HCT116 (cell line): ENCODE results near the gene CSNK1G1. TPM values are rescaled to one million over a fixed set of nuclear protein-coding genes. Genes with fewer than 3 reads are reported as not detected.

Experiments
- ATAC-seq: fragments of 200-7000 bp; cut with Tn5 transposase; 2 replicates; pipeline ENCODE4 v1.9.1; 2020; ENCODE audit warnings: mild to moderate bottlenecking, moderate library complexity
- BruUV-seq: library from RNA; stranded (reverse); fragments of 400-500 nt; replicated peaks from 2 replicates; lab custom pipeline; 2021; lab: Mats Ljungman, UMichigan
- CTCF ChIA-PET: fragments of 300-600 bp; sonication (Branson Sonifier 250); formaldehyde crosslinking; loops from one replicate; lab custom pipeline; 2021; ENCODE audit warnings: antibody characterized with exemption; lab: Charles Lee
- POLR2A ChIA-PET: fragments of 300-600, 350-600 bp; sonication (Branson Sonifier 250); formaldehyde crosslinking; loops from one replicate; lab custom pipeline; 2021; ENCODE audit warnings: antibody characterized with exemption; lab: Charles Lee
- RAD21 ChIA-PET, 2 experiments: fragments of 300-600 bp; sonication (Branson Sonifier 250); formaldehyde crosslinking; loops; one replicate each; lab custom pipeline; 2023; ENCODE audit warnings: low total read pairs in 2 of 2; ENCODE audit not compliant: uncharacterized antibody in 2 of 2, unreplicated experiment in 2 of 2, low non-redundant PET in 1 of 2; lab: Charles Lee
- DNase-seq: peaks from one replicate; pipeline ENCODE4 v3.0.0-alpha.2; 2010; ENCODE audit warnings: low read depth, low spot score
- H2AFZ ChIP-seq: fragments of 200-600 bp; shearing (Covaris generic), sonication (generic); 2 replicates; pipeline ENCODE4 v1.6.1; 2017; ENCODE audit warnings: low read depth, mixed run types, mixed read lengths, antibody characterized with exemption, low read length; ENCODE audit not compliant: poor library complexity, severe bottlenecking
- H3K27ac ChIP-seq: 2 replicates; pipeline ENCODE4 v1.5.1; 2012; ENCODE audit warnings: low read depth, low read length
- H3K27me3 ChIP-seq: fragments of 200-600 bp; sonication (generic); 2 replicates; pipeline ENCODE4 v1.6.1; 2016; ENCODE audit warnings: mixed run types, low read length, mixed read lengths; ENCODE audit not compliant: insufficient read depth
- H3K36me3 ChIP-seq, 2 experiments: fragments of 200-500 bp in 1 of 2; fragments of 200-600 bp in 1 of 2; sonication (Bioruptor generic) in 1 of 2; sonication (generic) in 1 of 2; 2 replicates each; pipeline versions ENCODE4 v1.5.1 to v1.6.1; 2014 to 2016; ENCODE audit warnings: low read length in 2 of 2, inconsistent platforms in 1 of 2, mixed read lengths in 1 of 2, mixed run types in 1 of 2; ENCODE audit not compliant: insufficient read depth in 2 of 2, control insufficient read depth in 1 of 2
- H3K4me1 ChIP-seq, 2 experiments: fragments of 200-600 bp in 1 of 2; sonication (generic) in 1 of 2; 2 replicates each; pipeline versions ENCODE4 v1.5.1 to v1.6.1; 2012 to 2017; ENCODE audit warnings: low read length in 2 of 2, inconsistent platforms in 1 of 2, mild to moderate bottlenecking in 1 of 2, mixed read lengths in 1 of 2, mixed run types in 1 of 2, moderate library complexity in 1 of 2; ENCODE audit not compliant: insufficient read depth in 2 of 2, control insufficient read depth in 1 of 2
- H3K4me2 ChIP-seq: fragments of 200-600 bp; sonication (generic); 2 replicates; pipeline ENCODE4 v1.6.1; 2017; ENCODE audit warnings: mixed run types, low read length, mixed read lengths
- H3K4me3 ChIP-seq, 2 experiments: fragments of 200-600 bp in 1 of 2; sonication (generic) in 1 of 2; replicated peaks in 1 of 2; 2 replicates each; pipeline ENCODE4 v1.5.1; 2011 to 2016; ENCODE audit warnings: low read length in 2 of 2, control low read depth in 1 of 2, low read depth in 1 of 2, mild to moderate bottlenecking in 1 of 2, mixed read lengths in 1 of 2, mixed run types in 1 of 2
- H3K79me2 ChIP-seq: fragments of 200-600 bp; sonication (generic); 2 replicates; pipeline ENCODE4 v1.6.1; 2017; ENCODE audit warnings: mild to moderate bottlenecking, mixed run types, low read length, moderate library complexity, mixed read lengths; ENCODE audit not compliant: insufficient read depth
- H3K9ac ChIP-seq: fragments of 200-600 bp; sonication (generic); 2 replicates; pipeline ENCODE4 v1.6.1; 2016; ENCODE audit warnings: low read length, mixed read lengths
- H3K9me2 ChIP-seq: fragments of 200-600 bp; sonication (generic), shearing (Covaris generic); 2 replicates; pipeline ENCODE4 v1.6.1; 2017; ENCODE audit warnings: mixed run types, mild to moderate bottlenecking, moderate library complexity; ENCODE audit not compliant: insufficient read depth
- H3K9me3 ChIP-seq, 2 experiments: fragments of 200-500 bp in 1 of 2; fragments of 200-600 bp in 1 of 2; sonication (Bioruptor generic) in 1 of 2; sonication (generic) in 1 of 2; 2 replicates each; pipeline ENCODE4 v1.6.1; 2014 to 2017; ENCODE audit warnings: low read length in 2 of 2, mixed read lengths in 2 of 2, inconsistent platforms in 1 of 2, low read depth in 1 of 2, mild to moderate bottlenecking in 1 of 2, mixed run types in 1 of 2, moderate library complexity in 1 of 2; ENCODE audit not compliant: control insufficient read depth in 1 of 2, insufficient read depth in 1 of 2
- H4K20me1 ChIP-seq: fragments of 200-600 bp; sonication (generic), shearing (Covaris generic); 2 replicates; pipeline ENCODE4 v1.6.1; 2017; ENCODE audit warnings: mixed run types, mild to moderate bottlenecking, moderate library complexity; ENCODE audit not compliant: insufficient read depth
- CBX3 ChIP-seq: IDR thresholded peaks from 2 replicates; pipeline ENCODE4 v1.6.1; 2012; ENCODE audit warnings: low read depth
- CTCF ChIP-seq, 3 experiments: fragments of 200-600 bp in 1 of 3; sonication (generic) in 1 of 3; IDR thresholded peaks in 2 of 3; conservative IDR thresholded peaks in 1 of 3; 2 replicates each; pipeline ENCODE4 v1.5.1; 2012 to 2017; ENCODE audit warnings: low read depth in 2 of 3, low read length in 2 of 3, antibody characterized with exemption in 1 of 3, borderline replicate concordance in 1 of 3, control low read depth in 1 of 3, mild to moderate bottlenecking in 1 of 3, mixed read lengths in 1 of 3, mixed run types in 1 of 3, moderate library complexity in 1 of 3; ENCODE audit not compliant: insufficient read depth in 1 of 3
- EZH2phosphoT487 ChIP-seq: fragments of 200-600 bp; IDR thresholded peaks from 2 replicates; pipeline ENCODE4 v1.6.1; 2018; ENCODE audit warnings: antibody characterized with exemption, borderline replicate concordance
- FOSL1 ChIP-seq: IDR thresholded peaks from 2 replicates; pipeline ENCODE4 v1.6.1; 2012; ENCODE audit warnings: low read depth
- JUND ChIP-seq: IDR thresholded peaks from 2 replicates; pipeline ENCODE4 v1.6.1; 2012
- RAD21 ChIP-seq: IDR thresholded peaks from 2 replicates; pipeline ENCODE4 v1.6.1; 2012; ENCODE audit warnings: low read depth, mild to moderate bottlenecking
- SIN3A ChIP-seq: IDR thresholded peaks from 2 replicates; pipeline ENCODE4 v1.6.1; 2012; ENCODE audit warnings: low read depth
- SP1 ChIP-seq: IDR thresholded peaks from 2 replicates; pipeline ENCODE4 v1.6.1; 2012; ENCODE audit warnings: low read depth
- TCF7L2 ChIP-seq: IDR thresholded peaks from 2 replicates; pipeline ENCODE4 v1.7.0; 2011; ENCODE audit warnings: borderline replicate concordance, inconsistent platforms; ENCODE audit not compliant: insufficient read depth, insufficient read length; ENCODE audit errors: extremely low read depth
- ZFX ChIP-seq: fragments of 450-650 bp; IDR thresholded peaks from 2 replicates; pipeline ENCODE4 v1.6.1; 2017
- ZNF274 ChIP-seq: fragments of 200-500 bp; sonication (Bioruptor generic); IDR thresholded peaks from 2 replicates; pipeline ENCODE4 v1.6.1; 2014; ENCODE audit warnings: mild to moderate bottlenecking, low read depth, low read length, inconsistent platforms
- intact Hi-C: fragments of 100-400 bp; cut with micrococcal nuclease; formaldehyde crosslinking; loops from 2 replicates; pipeline ENCODE4 v1.10.0; 2022
- total RNA-seq: library from RNA; stranded (reverse); gene quantifications from one replicate; pipeline ENCODE4 v1.2.1, GENCODE V29; 2021; ENCODE audit not compliant: unreplicated experiment
- TF ChIP-seq, protein P1 (sequence below): IDR thresholded peaks from 2 replicates; pipeline ENCODE4 v1.6.1; 2012

The CSNK1G1 gene
- total RNA-seq, 1 experiment from 2014 or later: 21.1 TPM

- H3K36me3 ChIP-seq: no peaks in the 10 kb centered on the region
- H3K4me2 ChIP-seq: no peak overlapping the region
- no peaks in the 10 kb centered on the region for H4K20me1 ChIP-seq
- H3K9me3 ChIP-seq: no peaks in the 10 kb centered on the region
- H3K9ac ChIP-seq: no peak overlapping the region
- H3K4me3 ChIP-seq: no peak overlapping the region
- H3K27me3 ChIP-seq: no peaks in the 10 kb centered on the region
- intact Hi-C loops: no loop called here
- H3K27ac ChIP-seq: no peak overlapping the region
- DNase-seq (no peak), ATAC-seq (no peak)
- peaks cover 9% of the 10 kb centered on the region for H3K79me2 ChIP-seq
- H3K9me2 ChIP-seq: no peaks in the 10 kb centered on the region
- no peaks in the 10 kb centered on the region for H3K4me1 ChIP-seq
- ChIA-PET POLR2A (no interaction called here), RAD21 (no interaction called here), CTCF (no interaction called here)
- BruUV-seq: no TSS peak
- no peak overlapping the region for H2AFZ ChIP-seq
- TF ChIP-seq TCF7L2: no peak
- no peak for TF ChIP-seq EZH2phosphoT487
- TF ChIP-seq ZNF274: no peak
- TF ChIP-seq CTCF (IDR thresholded peaks at IDR 0.05 in 2 of 3, conservative IDR thresholded peaks at IDR 0.05 in 1 of 3; ENCODE audit: borderline replicate concordance in 1 of 3, insufficient read depth in 1 of 3, low read depth in 2 of 3, low read length in 2 of 3): no peak
- TF ChIP-seq FOSL1: no peak
- TF ChIP-seq, protein P1, sequence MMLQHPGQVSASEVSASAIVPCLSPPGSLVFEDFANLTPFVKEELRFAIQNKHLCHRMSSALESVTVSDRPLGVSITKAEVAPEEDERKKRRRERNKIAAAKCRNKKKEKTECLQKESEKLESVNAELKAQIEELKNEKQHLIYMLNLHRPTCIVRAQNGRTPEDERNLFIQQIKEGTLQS: no peak
- no peak for TF ChIP-seq CBX3
- TF ChIP-seq ZFX: no peak
- no peak for TF ChIP-seq SP1
- TF ChIP-seq RAD21: no peak
- TF ChIP-seq JUND: no peak
- TF ChIP-seq SIN3A: no peak
These were observed 131.5 kb downstream of the CSNK1G1 start for GRCh38 chr15:64224511-64224910.
